GM19099 (cell line): ENCODE results near the gene KLF11.

Source experiments
- POLR2A ChIP-seq: IDR thresholded peaks from 3 replicates; pipeline ENCODE4 v1.6.1; 2011; ENCODE audit warnings: low read depth; ENCODE audit not compliant: insufficient read length; ENCODE audit errors: extremely low read depth

Gene KLF11

DNA sequence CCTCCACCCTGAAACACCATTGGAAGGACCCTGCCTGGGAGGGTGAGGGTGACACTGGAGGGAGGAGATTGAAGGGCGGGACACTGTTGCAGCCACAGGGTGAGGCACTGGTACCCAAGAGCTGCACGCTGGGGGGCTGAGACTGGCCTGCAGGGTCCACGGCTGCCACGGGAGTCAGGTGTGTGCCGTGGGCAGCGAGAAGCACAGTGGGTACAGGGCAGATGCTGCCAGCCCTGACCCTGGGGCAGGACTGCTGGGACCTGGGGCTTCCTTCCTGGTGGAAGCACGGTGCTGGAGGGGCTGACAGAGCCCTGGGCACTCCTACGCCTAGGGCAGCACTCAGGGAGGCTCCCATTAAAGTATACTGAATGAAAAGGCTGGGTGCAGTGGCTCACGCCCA is 20.2 kb downstream of the KLF11 start:
- no peak for TF ChIP-seq POLR2A

GRCh38 chr2:10064932-10065772 is 21.8 kb downstream of the KLF11 start:
- no peak for TF ChIP-seq POLR2A

DNA sequence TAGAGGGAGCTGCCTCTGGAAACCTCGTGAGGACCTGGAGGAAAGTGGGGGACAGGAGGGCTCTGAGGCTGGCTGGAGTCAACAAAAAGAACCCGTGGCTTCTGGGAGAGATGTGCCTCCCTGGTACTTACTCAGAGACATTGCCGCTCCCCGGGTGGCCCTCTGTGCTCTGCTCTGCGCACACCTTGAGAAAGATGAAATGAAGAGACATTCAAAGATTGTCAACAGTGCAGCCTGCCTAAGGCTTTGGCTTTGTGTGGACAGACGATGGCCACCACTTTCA is 22.4 kb downstream of the KLF11 start:
- no peak for TF ChIP-seq POLR2A

DNA sequence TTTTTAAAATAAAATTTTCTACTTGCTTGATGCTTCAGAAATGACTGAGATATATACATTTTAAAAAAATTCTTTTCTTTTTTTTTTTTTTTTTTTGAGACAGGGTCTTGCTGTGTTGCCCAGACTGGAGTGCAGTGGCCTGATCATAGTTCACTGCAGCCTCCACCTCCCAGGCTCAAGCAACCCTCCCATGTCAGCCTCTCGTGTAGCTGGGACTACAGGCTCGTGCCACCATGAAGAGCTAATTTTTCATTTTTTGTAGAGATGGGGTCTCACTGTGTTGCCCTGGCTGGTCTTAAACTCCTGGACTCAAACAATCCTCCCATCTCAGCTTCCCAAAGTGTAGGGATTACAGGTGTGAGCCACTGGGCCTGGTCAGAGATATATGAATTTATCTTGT is 24.0 kb downstream of the KLF11 start:
- no peak for TF ChIP-seq POLR2A

DNA sequence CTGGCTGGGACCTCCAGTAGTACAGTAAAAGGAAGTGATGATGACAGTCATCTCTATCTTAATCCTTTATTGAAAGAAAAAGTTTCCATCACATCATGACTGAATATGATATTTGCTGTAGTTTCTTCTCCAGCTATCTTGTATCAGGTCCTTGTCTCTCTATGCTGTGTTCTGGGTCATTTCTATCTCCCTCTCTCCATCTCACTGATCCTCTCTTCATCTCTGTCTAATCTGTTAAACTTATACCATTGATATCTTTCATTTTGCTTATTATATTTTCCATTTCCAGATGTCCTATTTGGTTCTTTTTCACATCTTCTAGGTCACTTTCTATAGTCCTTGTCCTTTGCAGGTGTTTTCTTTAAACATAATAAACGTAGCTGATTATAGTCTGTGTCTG is 24.5 kb downstream of the KLF11 start:
- TF ChIP-seq POLR2A = no peak

GRCh38 chr2:10071176-10071575 is 27.8 kb downstream of the KLF11 start:
- TF ChIP-seq POLR2A = no peak

DNA sequence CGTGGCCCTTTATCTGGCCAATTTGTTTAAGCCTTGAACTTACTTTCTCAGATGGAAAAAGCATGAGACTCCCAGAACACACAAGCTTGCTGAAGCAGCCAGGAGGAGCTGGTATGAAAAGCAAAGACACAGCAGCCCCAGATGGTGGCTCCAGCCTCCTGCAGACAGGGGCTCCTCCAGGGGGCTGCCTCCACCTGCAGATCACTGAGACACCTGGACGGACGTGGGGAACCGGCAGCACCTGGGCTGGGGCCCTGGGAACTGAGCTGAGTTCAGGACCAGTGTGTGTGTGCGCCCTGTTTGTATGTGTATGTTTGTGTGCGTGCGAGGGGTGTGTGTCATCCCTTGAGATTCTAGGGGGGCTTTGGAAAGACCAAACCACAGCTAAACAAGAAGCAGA is 28.2 kb downstream of the KLF11 start:
- no peak for TF ChIP-seq POLR2A

- no peak for TF ChIP-seq POLR2A
These were observed 29.5 kb downstream of the KLF11 start for GRCh38 chr2:10072656-10073480.

DNA sequence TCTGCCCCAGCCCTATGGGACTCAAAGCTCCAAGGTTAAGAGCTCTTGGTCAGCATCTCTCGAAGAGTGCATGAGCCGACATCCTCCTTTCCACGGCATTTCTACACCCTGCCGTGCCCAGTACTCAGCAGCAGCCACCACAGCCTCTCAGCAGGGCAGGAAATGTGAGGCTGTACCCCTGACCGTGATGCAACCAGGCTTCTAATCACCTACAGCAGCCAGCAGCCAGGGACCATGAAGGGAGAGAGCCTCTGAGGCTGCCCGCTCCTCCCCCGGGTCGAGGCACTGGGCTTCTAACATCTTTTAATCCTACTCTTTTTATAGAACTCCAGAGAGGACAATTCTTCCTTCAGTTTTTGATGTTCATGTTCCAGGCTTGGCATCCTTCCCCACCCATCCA is 30.4 kb downstream of the KLF11 start:
- no peak for TF ChIP-seq POLR2A

DNA sequence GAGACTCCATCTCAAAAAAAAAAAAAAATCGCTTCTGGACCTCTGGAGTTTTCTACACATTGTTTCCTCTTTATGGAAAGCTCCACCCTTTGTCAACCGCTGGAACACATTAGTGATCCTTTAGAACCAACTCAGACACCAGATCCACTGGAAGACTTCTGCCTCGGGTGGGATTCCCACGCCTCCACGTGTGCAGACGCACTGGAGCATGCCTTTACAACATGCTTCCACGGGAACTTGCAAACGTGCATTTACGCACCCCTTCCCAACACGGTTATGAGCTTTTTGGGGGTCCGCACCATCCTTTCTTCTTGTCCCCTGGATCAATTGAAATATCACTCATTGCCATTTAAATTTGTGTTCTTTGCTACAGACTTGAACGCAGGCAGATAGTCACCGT is 31.8 kb downstream of the KLF11 start:
- no peak for TF ChIP-seq POLR2A

DNA sequence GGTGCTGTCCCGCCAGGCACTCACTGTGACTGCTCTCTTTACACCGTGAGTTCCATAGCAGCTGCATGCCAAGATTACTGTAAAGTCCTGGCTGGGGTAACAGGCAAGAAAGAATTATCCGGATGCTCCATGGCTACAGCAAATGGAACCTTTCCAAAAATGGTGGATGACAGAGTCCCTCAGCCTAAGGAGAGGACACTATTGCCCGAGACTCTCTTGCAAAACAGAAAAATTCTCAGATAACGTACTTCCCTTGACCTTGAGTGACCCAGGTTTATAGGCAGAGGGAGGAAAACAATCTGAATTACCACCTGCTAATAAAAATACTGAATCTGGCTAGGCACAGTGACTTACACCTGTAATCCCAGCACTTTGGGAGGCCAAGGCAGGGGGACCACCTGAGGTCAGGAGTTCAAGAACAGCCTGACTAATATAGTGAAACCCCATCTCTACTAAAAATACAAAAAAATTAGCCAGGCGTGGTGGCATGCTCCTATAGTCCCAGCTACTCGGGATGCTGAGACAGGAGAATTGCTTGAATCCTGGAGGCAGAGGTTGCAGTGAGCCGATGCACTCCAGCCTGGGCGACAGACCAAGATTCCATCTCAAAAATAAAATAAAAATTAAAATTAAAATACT is 32.3 kb downstream of the KLF11 start:
- TF ChIP-seq POLR2A = no peak

DNA sequence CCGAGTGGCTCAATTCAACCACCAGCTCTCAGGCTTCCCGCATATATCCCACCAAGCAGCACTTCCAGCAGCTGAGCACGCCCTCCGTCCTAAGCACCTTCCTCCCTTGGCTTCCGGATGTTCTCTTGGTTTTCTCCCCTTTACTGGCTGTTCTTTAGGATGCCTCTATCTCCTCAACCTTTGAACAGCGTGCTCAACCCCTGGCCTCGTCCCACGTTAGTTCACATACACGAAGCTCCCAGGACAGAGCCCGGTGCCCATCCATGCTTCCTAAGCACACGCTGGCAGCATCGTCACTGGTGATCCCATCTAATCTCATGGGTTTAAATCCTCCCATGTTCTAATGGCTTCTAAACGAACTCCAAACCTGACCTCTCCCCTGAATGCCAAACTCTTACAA is 33.2 kb downstream of the KLF11 start:
- TF ChIP-seq POLR2A = no peak

DNA sequence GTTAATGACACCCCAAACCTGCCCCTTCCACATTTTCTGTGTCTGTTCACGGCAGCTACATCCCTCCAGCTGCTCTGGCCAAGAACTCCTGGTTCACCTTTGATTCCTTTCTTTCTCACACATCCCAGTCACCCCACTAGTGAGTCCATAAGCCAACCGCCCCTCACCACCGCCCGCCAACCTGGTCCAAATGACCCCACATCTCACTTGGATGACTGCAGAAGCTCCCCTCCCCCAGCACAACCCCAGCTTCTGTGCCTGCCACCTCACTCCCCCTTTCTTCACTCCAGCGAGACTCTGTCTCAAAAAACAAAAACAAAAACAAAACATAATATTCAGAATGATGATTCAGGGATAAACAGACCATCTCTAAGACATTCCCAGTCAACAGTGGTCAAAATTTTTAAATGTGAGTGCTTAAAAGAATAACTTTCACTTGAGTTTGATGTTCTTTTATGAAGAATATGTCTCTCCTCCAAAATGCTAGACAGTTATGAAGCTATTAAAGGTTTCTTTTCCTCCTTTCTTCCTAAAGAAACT is 33.7 kb downstream of the KLF11 start:
- TF ChIP-seq POLR2A = no peak

DNA sequence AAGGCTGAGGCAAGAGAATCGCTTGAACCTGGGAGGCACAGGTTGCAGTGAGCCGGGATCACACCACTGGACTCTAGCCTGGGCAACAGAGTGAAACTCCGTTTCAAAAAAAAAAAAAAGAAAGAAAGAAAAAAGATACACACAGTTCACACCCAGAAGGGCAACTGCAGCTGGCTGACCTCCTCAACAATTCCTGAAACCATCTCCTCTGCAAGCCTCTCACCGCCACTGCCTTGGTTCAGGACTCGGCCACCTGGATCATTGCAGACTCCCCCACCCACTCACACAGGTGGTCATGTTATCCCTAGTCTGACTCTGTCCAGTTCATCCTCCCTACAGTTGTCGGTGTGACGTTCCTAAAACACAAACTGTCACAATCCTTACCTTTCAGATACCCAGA is 34.7 kb downstream of the KLF11 start:
- TF ChIP-seq POLR2A = no peak

- TF ChIP-seq POLR2A = no peak
These were observed 35.4 kb downstream of the KLF11 start for GRCh38 chr2:10078704-10079265.
